Peyer's patch (tissue), 4 donors: ENCODE results near the gene ASAP3. TPM values are rescaled to one million over a fixed set of nuclear protein-coding genes. Genes with fewer than 3 reads are reported as not detected.

Experiments
- DNase-seq, 3 donors: peaks; one replicate each; pipeline ENCODE4 v3.0.0-alpha.2; 2017 to 2019
- H3K27ac ChIP-seq, 4 donors: fragments of 200-600 bp; sonication (generic); one replicate each; pipeline ENCODE4 v1.5.1; 2016 to 2019
- H3K27me3 ChIP-seq, 2 donors: fragments of 200-600 bp; sonication (generic); one replicate each; pipeline ENCODE4 v1.5.1; 2019
- H3K36me3 ChIP-seq, 3 donors: fragments of 200-600 bp; sonication (generic); one replicate each; pipeline ENCODE4 v1.5.1; 2016 to 2019
- H3K4me1 ChIP-seq, 4 donors: fragments of 200-600 bp; sonication (generic); one replicate each; pipeline ENCODE4 v1.5.1; 2016 to 2019
- H3K4me3 ChIP-seq, 4 donors: fragments of 200-600 bp; sonication (generic); 1 replicate in 3 of 4; 2 replicates in 1 of 4; pipeline ENCODE4 v1.5.1; 2016 to 2019; ENCODE audit warnings: mild to moderate bottlenecking in 1 of 4
- H3K9me3 ChIP-seq, 4 donors: fragments of 200-600 bp; sonication (generic); one replicate each; pipeline ENCODE4 v1.5.1; 2016 to 2019; ENCODE audit warnings: mild to moderate bottlenecking in 1 of 4
- POLR2A ChIP-seq, 2 donors: fragments of 450-650 bp; IDR thresholded peaks; one replicate each; pipeline ENCODE4 v1.5.1; 2017; ENCODE audit warnings: antibody characterized with exemption in 2 of 2, mild to moderate bottlenecking in 2 of 2, moderate library complexity in 2 of 2
- total RNA-seq, 4 donors: library from RNA; depleted of rRNA; stranded (reverse); fragments of >200 nt; gene quantifications; one replicate each; pipeline ENCODE4 v1.1.0, GENCODE V29; 2016
- TF ChIP-seq, protein P1 (sequence below), 6 experiments: fragments of 450-650 bp in 4 of 6; fragments of 200-600 bp in 2 of 6; sonication (generic) in 1 of 6; IDR thresholded peaks; one replicate each; pipeline ENCODE4 v1.5.1; 2017 to 2019; ENCODE audit warnings: antibody characterized with exemption in 6 of 6, mild to moderate bottlenecking in 3 of 6, moderate library complexity in 1 of 6

The ASAP3 gene
- total RNA-seq, 4 donors from 2014 or later: 11.2 to 33.5 (median 25.8) TPM

GRCh38 chr1:23526329-23527041, 42.5 kb upstream of the ASAP3 start:
- peaks cover 8 to 69% (median 55%) of the 10 kb centered on the region in 4 donors for H3K4me1 ChIP-seq
- no peak for DNase-seq
- peak overlapping the region in 3 of 4 donors; percentile 69 to 94 (median 83) for H3K27ac ChIP-seq

DNA sequence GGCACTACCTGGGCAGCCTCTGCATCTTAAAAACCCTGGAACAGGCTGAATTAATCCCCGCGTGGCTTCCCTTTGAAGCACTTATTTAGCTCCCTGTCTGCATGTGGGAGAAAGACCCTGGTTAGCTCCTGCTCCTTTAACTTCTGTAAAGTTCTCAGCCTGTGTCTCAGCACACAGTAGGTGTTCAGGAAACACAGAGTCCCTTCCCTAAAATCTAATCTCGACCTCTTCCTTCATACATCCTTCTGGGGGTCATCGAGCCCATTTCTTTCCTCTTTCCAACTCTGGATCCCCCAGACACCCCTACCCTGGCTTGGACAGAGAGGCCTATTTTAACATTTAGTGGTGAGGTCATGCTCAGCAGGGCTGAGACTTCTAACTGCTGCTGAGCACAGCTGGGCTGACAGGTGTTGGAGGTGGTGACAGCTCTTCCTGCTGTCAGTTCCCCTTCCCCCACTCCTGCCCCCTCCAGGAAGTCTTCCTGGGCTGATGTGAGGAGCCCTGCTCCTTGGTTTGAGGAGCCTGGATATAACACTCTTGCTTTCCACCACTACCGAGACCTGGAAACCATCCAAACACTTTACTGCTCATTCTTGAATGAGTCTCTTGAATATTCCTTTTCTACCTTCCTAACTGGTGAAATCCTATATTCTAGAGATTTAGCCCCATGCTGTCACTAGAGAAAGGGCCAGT, 41.7 kb upstream of the ASAP3 start:
- H3K27me3 ChIP-seq: no peaks in the 10 kb centered on the region
- H3K27ac ChIP-seq: peak overlapping the region; percentile 68 to 94 (median 73)
- peaks cover 8 to 64% (median 50%) of the 10 kb centered on the region in 4 donors for H3K4me1 ChIP-seq
- no peaks in the 10 kb centered on the region for H3K9me3 ChIP-seq
- no peaks in the 10 kb centered on the region for H3K36me3 ChIP-seq
- peak in 2 of 3 donors; percentile 62 to 79 for DNase-seq
- TF ChIP-seq, protein P1, sequence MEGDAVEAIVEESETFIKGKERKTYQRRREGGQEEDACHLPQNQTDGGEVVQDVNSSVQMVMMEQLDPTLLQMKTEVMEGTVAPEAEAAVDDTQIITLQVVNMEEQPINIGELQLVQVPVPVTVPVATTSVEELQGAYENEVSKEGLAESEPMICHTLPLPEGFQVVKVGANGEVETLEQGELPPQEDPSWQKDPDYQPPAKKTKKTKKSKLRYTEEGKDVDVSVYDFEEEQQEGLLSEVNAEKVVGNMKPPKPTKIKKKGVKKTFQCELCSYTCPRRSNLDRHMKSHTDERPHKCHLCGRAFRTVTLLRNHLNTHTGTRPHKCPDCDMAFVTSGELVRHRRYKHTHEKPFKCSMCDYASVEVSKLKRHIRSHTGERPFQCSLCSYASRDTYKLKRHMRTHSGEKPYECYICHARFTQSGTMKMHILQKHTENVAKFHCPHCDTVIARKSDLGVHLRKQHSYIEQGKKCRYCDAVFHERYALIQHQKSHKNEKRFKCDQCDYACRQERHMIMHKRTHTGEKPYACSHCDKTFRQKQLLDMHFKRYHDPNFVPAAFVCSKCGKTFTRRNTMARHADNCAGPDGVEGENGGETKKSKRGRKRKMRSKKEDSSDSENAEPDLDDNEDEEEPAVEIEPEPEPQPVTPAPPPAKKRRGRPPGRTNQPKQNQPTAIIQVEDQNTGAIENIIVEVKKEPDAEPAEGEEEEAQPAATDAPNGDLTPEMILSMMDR (IDR thresholded peaks at IDR 0.05): no peak
- no peak for TF ChIP-seq POLR2A (IDR thresholded peaks at IDR 0.05)
- no peak overlapping the region for H3K4me3 ChIP-seq

More at GRCh38 chr1:23526329-23527041, 42.5 kb upstream of the ASAP3 start:
- H3K27me3 ChIP-seq: no peaks in the 10 kb centered on the region
- TF ChIP-seq POLR2A (IDR thresholded peaks at IDR 0.05): no peak
- TF ChIP-seq, protein P1 (IDR thresholded peaks at IDR 0.05): no peak
- no peaks in the 10 kb centered on the region for H3K36me3 ChIP-seq
- no peak overlapping the region for H3K4me3 ChIP-seq
- H3K9me3 ChIP-seq: no peaks in the 10 kb centered on the region

DNA sequence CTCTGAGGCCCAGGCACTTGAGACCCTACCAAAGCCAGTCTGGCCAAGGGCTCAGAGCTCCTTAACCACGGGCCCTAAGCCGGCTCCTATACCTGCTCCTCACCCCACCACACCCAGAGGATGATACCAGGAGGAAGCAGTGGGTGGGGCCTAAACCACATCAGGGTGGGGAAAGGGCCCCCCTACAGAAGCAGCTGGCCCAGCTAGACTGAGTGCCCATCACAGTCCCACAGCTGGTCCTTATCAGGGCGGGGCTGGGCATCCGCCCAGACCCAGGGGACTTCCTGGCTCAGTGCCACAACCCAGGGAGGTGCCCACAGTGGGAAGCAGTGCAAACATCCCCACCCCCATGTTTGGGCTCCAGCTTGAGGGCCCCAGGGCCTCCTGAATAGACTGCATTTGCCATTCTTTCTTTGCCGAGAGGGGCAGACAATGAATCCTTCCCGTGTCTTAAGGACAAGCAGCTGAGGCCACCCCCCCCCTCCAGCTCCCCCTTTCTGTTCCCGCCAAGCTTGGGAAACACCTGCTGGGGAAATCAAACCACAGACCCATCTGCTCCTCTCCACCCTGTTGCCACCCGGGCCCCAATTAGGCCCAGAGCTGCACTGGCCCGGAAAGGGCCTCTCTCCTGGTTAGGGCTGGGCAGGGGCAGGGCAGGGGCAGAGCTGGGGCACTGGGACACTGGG, 40.9 kb upstream of the ASAP3 start:
- H3K4me3 ChIP-seq: peak overlapping the region in 1 of 4 donors; percentile 9
- H3K9me3 ChIP-seq: no peaks in the 10 kb centered on the region
- H3K36me3 ChIP-seq: no peaks in the 10 kb centered on the region
- no peaks in the 10 kb centered on the region for H3K27me3 ChIP-seq
- peak in 1 of 2 donors; percentile 43 for TF ChIP-seq POLR2A (IDR thresholded peaks at IDR 0.05)
- TF ChIP-seq, protein P1 (IDR thresholded peaks at IDR 0.05): no peak
- peaks cover 8 to 56% (median 45%) of the 10 kb centered on the region in 4 donors for H3K4me1 ChIP-seq
- DNase-seq: peak; percentile 77 to 93 (median 85)
- H3K27ac ChIP-seq: peak overlapping the region; percentile 68 to 94 (median 73)

DNA sequence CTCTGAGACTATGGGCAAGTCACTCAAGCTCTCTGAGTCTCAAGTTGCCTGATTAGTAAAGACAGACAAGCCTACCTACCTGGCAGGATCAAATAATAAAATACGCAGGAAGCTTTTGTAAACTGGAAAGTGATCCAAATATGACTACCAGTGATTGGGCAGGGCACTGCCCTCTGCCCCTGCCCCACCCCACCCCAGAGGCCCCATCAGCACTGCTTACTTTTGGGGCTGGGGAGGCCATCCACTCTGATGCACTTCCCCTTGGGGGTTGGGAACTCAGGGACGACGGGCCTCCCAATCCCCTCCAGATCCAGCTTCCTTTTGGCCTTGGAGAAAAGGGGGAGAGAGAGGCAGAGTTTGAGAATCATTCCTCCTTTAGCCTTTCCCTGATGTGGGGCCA, 40.2 kb upstream of the ASAP3 start:
- Histone ChIP-seq H3K4me1 (peaks cover 8 to 49% (median 42%) of the 10 kb centered on the region in 4 donors), H3K27me3 (no peaks in the 10 kb centered on the region), H3K36me3 (no peaks in the 10 kb centered on the region), H3K27ac (peak overlapping the region; percentile 68 to 94 (median 73)), H3K4me3 (no peak overlapping the region), H3K9me3 (no peaks in the 10 kb centered on the region)
- TF ChIP-seq, protein P1 (IDR thresholded peaks at IDR 0.05): no peak
- TF ChIP-seq POLR2A (IDR thresholded peaks at IDR 0.05): peak in 1 of 2 donors; percentile 15
- DNase-seq: peak in 1 of 3 donors; percentile 63

GRCh38 chr1:23522244-23522982, 38.4 kb upstream of the ASAP3 start:
- Histone ChIP-seq H3K27me3 (no peaks in the 10 kb centered on the region), H3K9me3 (no peaks in the 10 kb centered on the region), H3K4me3 (no peak overlapping the region), H3K4me1 (peaks cover 8 to 31% (median 29%) of the 10 kb centered on the region in 4 donors), H3K36me3 (no peaks in the 10 kb centered on the region), H3K27ac (no peak overlapping the region)
- TF ChIP-seq, protein P1 (IDR thresholded peaks at IDR 0.05): no peak
- no peak for TF ChIP-seq POLR2A (IDR thresholded peaks at IDR 0.05)
- DNase-seq: no peak
